Measurements from ENCODE around the gene ZYG11B. TPM values are rescaled to one million over a fixed set of nuclear protein-coding genes. Genes with fewer than 3 reads are reported as not detected.

ZYG11B gene
- total RNA-seq, 1 experiment from 2014 or later = 20.6 TPM

GRCh38 chr1:52850951-52851350, 124.7 kb downstream of the ZYG11B start:
- H3T11ph ChIP-seq (ENCODE audit: low read length) = no peak overlapping the region
- H4K20me1 ChIP-seq (ENCODE audit: control insufficient read depth, insufficient read depth, insufficient read length) = no peaks in the 10 kb centered on the region
- H2BK15ac ChIP-seq (ENCODE audit: low read depth, low read length) = no peak overlapping the region
- Mint-ChIP-seq H3K4me1 (peaks cover under 1% of the 10 kb centered on the region in 2 experiments; a peak in 3 of 4 replicates), H3K27ac (no peak overlapping the region), H3K36me3 (ENCODE audit: insufficient read depth in 1 of 3, low read depth in 3 of 3) (no peaks in the 10 kb centered on the region; a peak in 1 of 7 replicates), H3K9me3 (no peaks in the 10 kb centered on the region), H3K4me3 (no peak overlapping the region), H3K27me3 (ENCODE audit: low read depth) (peaks cover 4% of the 10 kb centered on the region)
- no peak overlapping the region for H2BK20ac ChIP-seq (ENCODE audit: low read depth, low read length, poor library complexity, severe bottlenecking)
- no peak overlapping the region for H2BK5ac ChIP-seq (ENCODE audit: insufficient read length, low read length)
- H3K56ac ChIP-seq (ENCODE audit: insufficient read length, low read depth, low read length) = no peak overlapping the region
- no peaks in the 10 kb centered on the region for H3K9me3 ChIP-seq (ENCODE audit: control insufficient read depth, low read depth, low read length)
- WGBS (ENCODE audit: extremely low coverage, insufficient read length, low lambda C conversion rate) = no CpG with 5 or more reads among the region's 4 CpGs
- H3K18ac ChIP-seq (ENCODE audit: insufficient read length, low read depth, low read length) = no peak overlapping the region
- H3K4ac ChIP-seq (ENCODE audit: low read depth, low read length) = no peak overlapping the region
- no peak for TF ChIP-seq CTCF (conservative IDR thresholded peaks at IDR 0.05)
- no peaks in the 10 kb centered on the region for H3K79me2 ChIP-seq (ENCODE audit: insufficient read depth, low read length)
- no peak overlapping the region for H4K91ac ChIP-seq (ENCODE audit: insufficient read length, low read depth, low read length)
- no peak overlapping the region for H3K23ac ChIP-seq (ENCODE audit: insufficient read length, low read depth, low read length)
- H3K23me2 ChIP-seq (ENCODE audit: insufficient read length, low read depth, low read length, poor library complexity, severe bottlenecking) = no peaks in the 10 kb centered on the region
- H3K4me1 ChIP-seq (ENCODE audit: insufficient read depth, low read length) = no peaks in the 10 kb centered on the region; the same call in 1 of the 2 replicates
- no peak overlapping the region for H2AK5ac ChIP-seq (ENCODE audit: insufficient read length, low read length)
- no peak overlapping the region for H3K4me2 ChIP-seq (ENCODE audit: insufficient read depth, insufficient read length, low read length)
- H2AFZ ChIP-seq (ENCODE audit: low read length) = no peak overlapping the region
- no peak overlapping the region for H4K5ac ChIP-seq (ENCODE audit: insufficient read length, low read depth, low read length)
- no peak overlapping the region for H2BK120ac ChIP-seq (ENCODE audit: low read depth, low read length, poor library complexity, severe bottlenecking)
- no peaks in the 10 kb centered on the region for H3K79me1 ChIP-seq (ENCODE audit: insufficient read depth, low read depth, low read length, poor library complexity, severe bottlenecking)
- no peaks in the 10 kb centered on the region for H3K27me3 ChIP-seq (ENCODE audit: insufficient read depth, low read length)
- DNase-seq = no peak
- no peak overlapping the region for H3K27ac ChIP-seq (ENCODE audit: insufficient read length, low read depth, low read length)
- no peak overlapping the region for H4K8ac ChIP-seq (replicated peaks; ENCODE audit: insufficient read length, low read depth, low read length)
- no peak overlapping the region for H3K9ac ChIP-seq (ENCODE audit: extremely low read depth, insufficient read length, low read length)
- no peak overlapping the region for H3K14ac ChIP-seq (ENCODE audit: insufficient read depth, low read length)
- H2BK12ac ChIP-seq (ENCODE audit: insufficient read length, low read depth, low read length) = no peak overlapping the region

Data from H9 (cell line).